Measurements from ENCODE around the gene BIRC6.
"Not testable (repeated sequence)": the region's sequence is repeated elsewhere in the genome, so short reads cannot be mapped to it uniquely, and the experiment has no call there.

The BIRC6 gene

GRCh38 chr2:32633040-32633439, 276.2 kb downstream of the BIRC6 start:
- DNase-seq: no peak
- in situ Hi-C loops (cut with MboI; ENCODE audit: low pct_unique_long_range_greater_than_20kb, low sequenced_read_pairs): no loop called here

- not testable (repeated sequence) for DNase-seq
These were observed 281.7 kb downstream of the BIRC6 start for GRCh38 chr2:32638548-32638947.

GRCh38 chr2:32641180-32641579, 284.4 kb downstream of the BIRC6 start:
- in situ Hi-C loops (cut with MboI; ENCODE audit: low pct_unique_long_range_greater_than_20kb, low sequenced_read_pairs): no loop called here
- no peak for DNase-seq

More at GRCh38 chr2:32638548-32638947, 281.7 kb downstream of the BIRC6 start:
- in situ Hi-C loops (cut with MboI; ENCODE audit: low pct_unique_long_range_greater_than_20kb, low sequenced_read_pairs): not testable (repeated sequence)

GRCh38 chr2:32647180-32647651, 290.4 kb downstream of the BIRC6 start:
- no peak for DNase-seq
- in situ Hi-C loops (cut with MboI; ENCODE audit: low pct_unique_long_range_greater_than_20kb, low sequenced_read_pairs): no loop called here

- in situ Hi-C loops (cut with MboI; ENCODE audit: low pct_unique_long_range_greater_than_20kb, low sequenced_read_pairs): no loop called here
- no peak for DNase-seq
These were observed 295.9 kb downstream of the BIRC6 start for GRCh38 chr2:32652555-32653209.

GRCh38 chr2:32656069-32656468, 299.2 kb downstream of the BIRC6 start:
- no peak for DNase-seq
- in situ Hi-C loops (cut with MboI; ENCODE audit: low pct_unique_long_range_greater_than_20kb, low sequenced_read_pairs): no loop called here

- in situ Hi-C loops (cut with MboI; ENCODE audit: low pct_unique_long_range_greater_than_20kb, low sequenced_read_pairs): no loop called here
- DNase-seq: no peak
These were observed 307.0 kb downstream of the BIRC6 start for GRCh38 chr2:32663864-32664263.

GRCh38 chr2:32666704-32667103, 309.9 kb downstream of the BIRC6 start:
- in situ Hi-C loops (cut with MboI; ENCODE audit: low pct_unique_long_range_greater_than_20kb, low sequenced_read_pairs): no loop called here
- no peak for DNase-seq

GRCh38 chr2:32668254-32668653, 311.4 kb downstream of the BIRC6 start:
- DNase-seq: no peak
- in situ Hi-C loops (cut with MboI; ENCODE audit: low pct_unique_long_range_greater_than_20kb, low sequenced_read_pairs): no loop called here

Measured in KBM-7 (cell line).